Ishikawa (cell line): Measurements from ENCODE around the gene CIZ1.

ENCODE experiments used
- EP300 ChIP-seq: IDR thresholded peaks from 2 replicates; pipeline ENCODE4 v1.6.1; 2012; ENCODE audit warnings: borderline replicate concordance
- TAF1 ChIP-seq: IDR thresholded peaks from 2 replicates; pipeline ENCODE4 v1.6.1; 2012; ENCODE audit warnings: low read depth, mild to moderate bottlenecking
- TCF12 ChIP-seq: IDR thresholded peaks from 2 replicates; pipeline ENCODE4 v1.6.1; 2012; ENCODE audit warnings: low read depth
- ZBTB7A ChIP-seq: IDR thresholded peaks from 2 replicates; pipeline ENCODE4 v1.6.1; 2012; ENCODE audit warnings: low read depth
- TF ChIP-seq, protein P1 (sequence below): IDR thresholded peaks from 2 replicates; pipeline ENCODE4 v1.6.1; 2012
- TF ChIP-seq, protein P2 (sequence below): IDR thresholded peaks from 2 replicates; pipeline ENCODE4 v1.6.1; 2012

DNA sequence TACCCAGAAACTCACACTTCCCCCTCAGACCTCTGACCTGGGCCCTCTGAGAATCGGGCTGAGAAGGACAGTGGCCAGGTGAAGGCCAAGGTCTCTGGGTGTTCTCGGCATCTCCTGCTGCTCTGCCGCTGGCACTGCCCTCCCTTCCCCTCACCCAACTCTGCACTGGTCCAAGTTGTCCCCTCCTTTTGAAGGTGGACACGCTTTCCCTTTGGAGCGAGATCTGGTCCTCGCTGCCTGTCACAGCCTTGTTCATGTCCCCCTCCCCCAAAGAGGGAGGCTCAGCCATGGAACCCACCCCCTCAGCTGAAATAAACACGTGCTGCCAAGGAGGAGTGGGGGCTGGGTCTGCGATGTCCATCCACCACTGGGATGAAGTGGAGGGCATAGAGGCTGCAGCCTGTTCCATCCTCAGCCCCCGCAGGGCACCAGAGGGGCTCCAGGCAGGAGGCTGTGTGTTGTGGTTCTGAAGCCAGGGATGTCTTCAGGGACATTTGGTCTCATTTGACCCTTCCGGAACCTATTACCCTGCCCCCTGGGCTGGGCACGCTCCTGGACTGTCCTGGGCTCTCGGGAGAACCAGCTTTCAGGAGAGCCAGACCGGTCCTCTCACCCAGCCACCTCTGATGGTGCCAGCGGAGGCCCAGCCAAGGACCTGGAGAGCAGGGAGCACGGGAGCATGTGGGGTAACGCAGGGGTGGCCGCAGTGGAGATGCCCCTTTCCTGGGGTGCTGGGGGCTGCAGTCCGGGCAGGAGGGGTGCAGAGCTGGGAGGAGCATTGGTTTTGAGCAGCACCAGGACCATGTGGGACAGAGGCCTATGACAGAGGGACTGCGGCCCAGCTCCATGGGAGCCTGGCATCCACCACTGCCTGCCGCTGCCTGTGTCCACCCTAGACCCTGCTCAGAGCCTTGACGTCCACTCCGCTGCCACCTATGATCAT, 46.9 kb downstream of the CIZ1 start:
- no peak for TF ChIP-seq TCF12
- TF ChIP-seq, protein P1, sequence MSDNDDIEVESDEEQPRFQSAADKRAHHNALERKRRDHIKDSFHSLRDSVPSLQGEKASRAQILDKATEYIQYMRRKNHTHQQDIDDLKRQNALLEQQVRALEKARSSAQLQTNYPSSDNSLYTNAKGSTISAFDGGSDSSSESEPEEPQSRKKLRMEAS, result no peak
- no peak for TF ChIP-seq EP300
- TF ChIP-seq TAF1, result no peak
- TF ChIP-seq, protein P2, sequence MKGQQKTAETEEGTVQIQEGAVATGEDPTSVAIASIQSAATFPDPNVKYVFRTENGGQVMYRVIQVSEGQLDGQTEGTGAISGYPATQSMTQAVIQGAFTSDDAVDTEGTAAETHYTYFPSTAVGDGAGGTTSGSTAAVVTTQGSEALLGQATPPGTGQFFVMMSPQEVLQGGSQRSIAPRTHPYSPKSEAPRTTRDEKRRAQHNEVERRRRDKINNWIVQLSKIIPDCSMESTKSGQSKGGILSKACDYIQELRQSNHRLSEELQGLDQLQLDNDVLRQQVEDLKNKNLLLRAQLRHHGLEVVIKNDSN, result no peak
- TF ChIP-seq ZBTB7A, result no peak
